Measurements from ENCODE around the gene ASXL3. TPM values are rescaled to one million over a fixed set of nuclear protein-coding genes. Genes with fewer than 3 reads are reported as not detected.

ASXL3 gene
- total and polyA plus RNA-seq, 2 donors (not counting 1 experiment from before 2014, with no cell fraction given): 0.02 TPM; not detected in 1

- H3K4me1 Mint-ChIP-seq: no peaks in the 10 kb centered on the region
- Histone ChIP-seq H3K27ac (ENCODE audit: low read length in 2 of 2) (no peak overlapping the region), H3K4me2 (replicated peaks; ENCODE audit: low read depth, low read length, poor library complexity, severe bottlenecking) (no peak overlapping the region), H3K4me1 (ENCODE audit: control insufficient read depth in 2 of 2, insufficient read depth in 2 of 2, low read length in 2 of 2) (no peaks in the 10 kb centered on the region), H3K9me3 (ENCODE audit: control extremely low read depth in 1 of 3, control insufficient read depth in 2 of 3, insufficient read depth in 1 of 3, low read length in 2 of 3) (no peaks in the 10 kb centered on the region), H3K9ac (ENCODE audit: low read length) (no peak overlapping the region), H2AFZ (ENCODE audit: insufficient read depth, low read depth, low read length, poor library complexity, severe bottlenecking) (no peak overlapping the region), H3K36me3 (replicated peaks in 1 of 2; ENCODE audit: control extremely low read depth in 1 of 2, control insufficient read depth in 1 of 2, extremely low read depth in 1 of 2, insufficient read depth in 2 of 2, low read length in 1 of 2) (no peaks in the 10 kb centered on the region), H4K20me1 (ENCODE audit: control insufficient read depth, insufficient read depth, low read length, poor library complexity, severe bottlenecking) (no peaks in the 10 kb centered on the region), H3K27me3 (replicated peaks in 1 of 4; ENCODE audit: control extremely low read depth in 1 of 4, control insufficient read depth in 3 of 4, insufficient read depth in 4 of 4, low read length in 3 of 4) (no peaks in the 10 kb centered on the region), H3K79me2 (ENCODE audit: control insufficient read depth, insufficient read depth, low read length) (no peaks in the 10 kb centered on the region), H3K4me3 (ENCODE audit: control extremely low read depth in 1 of 5, extremely low read depth in 1 of 5, insufficient read depth in 1 of 5, low read depth in 2 of 5, low read length in 4 of 5) (no peak overlapping the region)
- H3K27me3 Mint-ChIP-seq: no peaks in the 10 kb centered on the region
- TF ChIP-seq CTCF (IDR thresholded peaks at IDR 0.05) (no peak), EZH2 (IDR thresholded peaks at IDR 0.05; ENCODE audit: borderline replicate concordance, insufficient read depth, low read depth, low read length, poor library complexity, severe bottlenecking) (no peak)
- POLR2A ChIA-PET: no interaction called here
- no CpG with 5 or more reads among the region's 1 CpG for WGBS (ENCODE audit: insufficient coverage)
- H3K27ac Mint-ChIP-seq: no peak overlapping the region
- H3K9me3 Mint-ChIP-seq (ENCODE audit: insufficient read depth): no peaks in the 10 kb centered on the region
- ATAC-seq (ENCODE audit: low read depth) (no peak), DNase-seq (no peak)
- intact Hi-C loops (cut with micrococcal nuclease): no loop called here
- no peak overlapping the region for H3K4me3 Mint-ChIP-seq
- CTCF ChIA-PET: no interaction called here
Measured at GRCh38 chr18:33558529-33558928, 19.5 kb upstream of the ASXL3 start.

DNA sequence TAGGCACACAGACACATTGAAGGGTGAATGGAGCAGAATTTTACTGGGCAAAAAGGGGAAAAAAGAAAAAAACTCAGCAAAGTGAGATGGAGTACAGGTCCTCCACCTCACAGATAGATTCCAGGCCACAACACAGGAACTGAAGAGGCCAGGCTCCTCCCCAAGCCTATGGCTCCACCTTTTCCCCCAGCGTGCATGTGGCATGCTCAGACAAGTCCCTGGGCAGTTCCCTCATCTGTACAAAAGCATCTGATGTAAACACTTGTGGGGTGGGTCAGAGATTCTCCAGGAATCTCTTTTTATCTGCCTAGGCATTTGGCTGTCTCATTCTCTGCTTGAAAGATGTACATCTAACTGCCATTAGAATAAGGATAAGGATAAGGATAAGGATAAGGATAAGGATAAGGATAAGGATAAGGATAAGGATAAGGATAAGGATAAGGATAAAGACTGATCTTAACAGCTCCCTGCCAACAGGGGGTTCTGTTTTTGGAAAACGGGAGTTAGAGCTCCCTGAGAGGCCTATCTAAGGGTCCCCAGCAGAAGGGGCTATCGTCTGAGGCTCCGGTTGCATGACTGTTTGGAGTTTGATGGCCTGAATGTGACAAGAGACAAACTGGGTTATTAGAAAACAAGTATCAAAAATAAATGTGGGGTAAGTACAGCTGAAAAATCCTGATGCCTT is 17.2 kb upstream of the ASXL3 start:
- no peaks in the 10 kb centered on the region for H4K20me1 ChIP-seq (ENCODE audit: control insufficient read depth, insufficient read depth, low read length, poor library complexity, severe bottlenecking)
- TF ChIP-seq CTCF (IDR thresholded peaks at IDR 0.05) (no peak), EZH2 (IDR thresholded peaks at IDR 0.05; ENCODE audit: borderline replicate concordance, insufficient read depth, low read depth, low read length, poor library complexity, severe bottlenecking) (no peak)
- H3K9me3 Mint-ChIP-seq (ENCODE audit: insufficient read depth): no peaks in the 10 kb centered on the region
- WGBS (ENCODE audit: insufficient coverage): 84% methylated on average over 3 of the region's 4 CpGs
- no peaks in the 10 kb centered on the region for H3K27me3 Mint-ChIP-seq
- no peaks in the 10 kb centered on the region for H3K79me2 ChIP-seq (ENCODE audit: control insufficient read depth, insufficient read depth, low read length)
- ATAC-seq (ENCODE audit: low read depth) (no peak), DNase-seq (no peak)
- H2AFZ ChIP-seq (ENCODE audit: insufficient read depth, low read depth, low read length, poor library complexity, severe bottlenecking): no peak overlapping the region
- H3K36me3 ChIP-seq (replicated peaks in 1 of 2; ENCODE audit: control extremely low read depth in 1 of 2, control insufficient read depth in 1 of 2, extremely low read depth in 1 of 2, insufficient read depth in 2 of 2, low read length in 1 of 2): no peaks in the 10 kb centered on the region
- ChIA-PET CTCF (no interaction called here), POLR2A (no interaction called here)
- H3K9me3 ChIP-seq (ENCODE audit: control extremely low read depth in 1 of 3, control insufficient read depth in 2 of 3, insufficient read depth in 1 of 3, low read length in 2 of 3): peaks cover 0 to 1% (median 0%) of the 10 kb centered on the region in 3 donors
- H3K27me3 ChIP-seq (replicated peaks in 1 of 4; ENCODE audit: control extremely low read depth in 1 of 4, control insufficient read depth in 3 of 4, insufficient read depth in 4 of 4, low read length in 3 of 4): no peaks in the 10 kb centered on the region
- H3K4me1 Mint-ChIP-seq: no peaks in the 10 kb centered on the region
- intact Hi-C loops (cut with micrococcal nuclease): no loop called here
- H3K4me3 ChIP-seq (ENCODE audit: control extremely low read depth in 1 of 5, extremely low read depth in 1 of 5, insufficient read depth in 1 of 5, low read depth in 2 of 5, low read length in 4 of 5): no peak overlapping the region
- no peak overlapping the region for H3K4me2 ChIP-seq (replicated peaks; ENCODE audit: low read depth, low read length, poor library complexity, severe bottlenecking)
- H3K4me1 ChIP-seq (ENCODE audit: control insufficient read depth in 2 of 2, insufficient read depth in 2 of 2, low read length in 2 of 2): no peaks in the 10 kb centered on the region
- H3K9ac ChIP-seq (ENCODE audit: low read length): no peak overlapping the region
- no peak overlapping the region for H3K4me3 Mint-ChIP-seq
- H3K27ac ChIP-seq (ENCODE audit: low read length in 2 of 2): no peak overlapping the region
- H3K27ac Mint-ChIP-seq: no peak overlapping the region
